Stimulated activated CD4-positive, alpha-beta T cell treated with anti-CD3 and anti-CD28 coated beads, Interleukin-2, amount 100 ng/mL, for 24 hours (primary cell): Measurements from ENCODE around the gene HINT1.
"Not testable (repeated sequence)": the region's sequence is repeated elsewhere in the genome, so short reads cannot be mapped to it uniquely, and the experiment has no call there.

Experiments used
- DNase-seq, 2 donors: peaks; one replicate each; pipeline ENCODE4 v3.0.0-alpha.2; 2020

The HINT1 gene

DNA sequence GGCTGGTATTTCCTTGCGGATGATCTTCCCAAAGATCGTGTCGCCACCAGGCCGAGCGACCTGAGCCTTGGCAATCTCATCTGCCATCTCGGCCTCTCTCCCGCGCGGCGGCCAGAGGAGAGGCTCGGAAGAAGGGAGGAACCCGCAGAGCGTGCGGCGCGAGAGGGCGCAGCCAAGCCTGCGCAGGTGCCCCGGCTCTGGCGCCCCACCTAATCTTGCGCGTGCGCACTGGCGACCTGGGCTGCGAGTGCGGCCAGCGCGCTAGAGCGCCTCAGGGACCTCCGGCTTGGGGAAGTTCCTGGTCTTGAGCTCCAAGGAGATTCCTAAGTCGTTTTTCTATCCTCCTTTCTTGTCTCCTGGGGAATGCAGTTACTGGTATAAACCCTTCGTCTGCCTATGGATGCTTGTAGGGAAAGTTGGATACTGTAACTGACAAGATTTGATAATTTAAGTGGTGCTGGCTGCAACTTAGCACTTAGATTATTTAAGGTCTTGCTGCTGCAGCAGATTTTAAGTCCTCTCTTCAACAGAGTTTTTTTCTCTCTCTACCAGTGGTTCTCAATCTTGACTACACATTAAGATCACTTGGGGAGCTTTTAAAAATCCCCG lies at the start of gene HINT1:
Gene HINT1, minus strand, starts transcription at position 138 of the 609 bp plus-strand sequence. Its CDS starts 51 bp downstream, at position 87.
- peak; percentile 93 to 95 for DNase-seq

DNA sequence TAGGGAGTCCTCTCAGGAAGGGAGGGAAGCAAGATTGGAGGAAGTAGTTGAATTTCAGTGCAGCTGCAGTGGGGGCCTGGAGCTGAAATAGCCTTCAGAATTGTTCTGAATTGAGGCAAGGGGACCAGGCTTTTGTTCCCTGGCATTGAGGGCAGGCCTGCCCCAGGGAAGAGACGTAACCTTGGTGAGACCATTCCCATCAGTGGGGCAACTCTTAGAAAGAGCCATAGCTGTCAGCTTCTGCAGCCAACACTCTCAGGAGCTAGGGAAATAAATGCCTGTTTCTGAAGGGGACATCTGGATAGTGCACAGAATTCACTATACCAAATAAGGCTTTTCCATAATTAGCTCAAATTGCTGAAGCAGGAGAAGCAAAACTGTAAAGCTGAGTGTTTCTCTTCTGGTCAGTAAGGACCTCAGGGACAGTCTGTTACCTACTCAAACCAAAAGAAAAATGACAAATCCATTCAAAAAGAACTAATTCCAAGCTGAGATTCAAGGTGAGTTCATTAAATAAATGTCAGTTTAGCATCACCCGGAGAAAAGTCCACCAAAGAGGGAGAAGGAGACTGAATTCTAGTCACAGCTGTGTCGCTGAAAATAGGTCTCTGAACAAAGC lies 49.7 kb upstream of the HINT1 start:
- DNase-seq: no peak

DNA sequence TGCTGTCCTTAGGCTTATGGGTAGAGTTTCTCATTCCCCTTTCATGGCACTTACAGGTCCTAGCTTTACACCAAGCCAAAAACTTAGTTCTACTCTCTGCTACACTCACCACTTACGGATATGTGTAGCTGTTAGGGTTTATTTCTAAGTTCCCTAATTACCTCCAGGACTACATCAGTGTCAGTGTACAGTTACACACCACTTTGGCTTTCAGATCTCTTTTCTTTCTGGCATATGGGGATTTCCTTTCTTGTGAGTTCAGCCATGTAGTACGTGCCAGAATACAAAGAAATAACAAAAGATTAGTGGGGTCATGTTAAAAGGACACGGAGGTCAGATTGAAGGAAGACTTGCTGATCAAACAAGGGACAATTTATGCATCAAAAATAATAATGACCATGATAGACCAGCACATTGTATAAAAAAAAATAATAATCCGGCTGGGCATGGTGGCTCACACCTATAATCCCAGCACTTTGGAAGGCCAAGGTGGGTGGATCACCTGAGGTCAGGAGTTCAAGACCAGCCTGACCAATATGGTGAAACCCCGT lies 47.5 kb upstream of the HINT1 start:
- no peak for DNase-seq

DNA sequence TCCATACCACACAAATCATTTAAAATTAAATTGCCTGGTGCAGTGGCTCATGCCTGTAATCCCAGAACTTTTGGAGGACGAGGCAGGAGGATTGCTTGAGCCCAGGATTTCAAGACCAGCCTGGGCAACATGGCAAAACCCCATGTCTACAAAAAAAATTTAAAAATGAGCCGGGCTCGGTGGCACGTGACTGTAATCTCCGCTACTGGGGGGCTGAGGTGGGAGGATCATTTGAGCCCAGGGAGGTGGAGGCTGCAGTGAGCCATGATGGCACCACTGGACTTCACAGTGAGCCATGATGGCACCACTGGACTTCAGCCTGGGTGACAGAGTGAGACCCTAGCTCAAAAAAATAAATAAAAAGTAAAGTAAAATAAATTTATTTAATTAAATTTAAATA lies 46.6 kb upstream of the HINT1 start:
- DNase-seq: no peak

DNA sequence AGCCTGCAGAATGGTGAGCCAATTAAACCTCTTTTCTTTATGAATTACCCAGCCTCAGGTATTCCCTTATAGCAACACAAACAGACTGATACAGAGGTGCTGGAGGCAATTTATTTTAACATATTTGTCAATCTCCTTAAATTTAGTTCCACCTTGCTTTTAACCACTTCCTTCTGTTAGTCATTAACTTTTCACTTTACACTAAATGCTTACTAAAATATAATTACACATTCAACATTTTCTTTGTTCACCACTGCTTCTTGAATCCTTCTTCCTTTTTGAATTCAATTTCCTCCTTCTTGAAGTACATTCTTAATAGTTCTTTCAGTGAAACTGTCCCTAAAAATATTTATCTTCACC lies 45.1 kb upstream of the HINT1 start:
- DNase-seq: no peak

DNA sequence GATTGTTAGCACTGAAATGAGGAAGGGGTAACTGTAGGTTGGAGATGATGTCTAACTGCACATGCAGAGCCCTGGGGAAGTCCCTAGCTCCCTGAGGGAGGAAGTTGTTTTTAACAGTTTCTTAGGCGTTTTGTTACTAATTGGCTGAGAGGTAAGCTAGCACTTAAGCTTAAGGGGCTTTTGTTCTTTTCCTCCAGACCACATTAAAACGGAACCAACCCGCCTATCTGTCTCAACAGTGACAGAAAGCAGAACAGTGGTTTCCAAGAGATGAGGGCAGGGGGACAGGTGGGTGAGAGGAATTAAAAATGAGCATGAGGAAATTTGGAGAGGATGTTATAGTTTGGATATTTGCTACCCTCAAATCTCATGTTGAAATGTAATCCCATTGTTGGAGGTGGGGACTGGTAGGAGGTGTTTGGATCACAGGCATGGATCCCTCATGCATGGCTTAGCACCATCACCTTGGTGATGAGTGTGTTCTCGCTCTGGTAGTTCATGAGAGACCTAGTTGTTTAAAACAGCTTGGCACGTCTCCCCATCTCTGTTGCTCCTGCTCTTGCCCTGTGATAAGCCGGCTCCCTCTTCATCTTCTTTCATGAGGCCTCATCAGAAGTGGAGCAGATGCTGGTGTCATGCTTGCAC lies 44.6 kb upstream of the HINT1 start:
- peak; percentile 12 to 44 for DNase-seq

DNA sequence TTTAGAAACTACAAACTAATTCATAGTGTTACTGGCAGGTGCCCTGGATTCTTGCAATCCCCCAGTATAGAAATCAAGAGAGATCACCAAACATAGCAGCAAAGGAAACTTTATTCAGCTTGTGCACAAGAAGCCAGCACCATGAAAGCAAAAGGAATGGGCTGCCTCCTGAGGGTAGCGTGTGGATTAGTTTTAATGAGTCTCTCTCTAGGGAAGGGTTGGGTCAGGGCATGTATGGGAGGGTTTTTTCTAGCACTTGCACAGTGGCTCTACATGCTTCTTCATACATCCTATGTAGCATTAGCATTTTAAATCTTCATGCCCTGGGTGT lies 44.1 kb upstream of the HINT1 start:
- DNase-seq: no peak

DNA sequence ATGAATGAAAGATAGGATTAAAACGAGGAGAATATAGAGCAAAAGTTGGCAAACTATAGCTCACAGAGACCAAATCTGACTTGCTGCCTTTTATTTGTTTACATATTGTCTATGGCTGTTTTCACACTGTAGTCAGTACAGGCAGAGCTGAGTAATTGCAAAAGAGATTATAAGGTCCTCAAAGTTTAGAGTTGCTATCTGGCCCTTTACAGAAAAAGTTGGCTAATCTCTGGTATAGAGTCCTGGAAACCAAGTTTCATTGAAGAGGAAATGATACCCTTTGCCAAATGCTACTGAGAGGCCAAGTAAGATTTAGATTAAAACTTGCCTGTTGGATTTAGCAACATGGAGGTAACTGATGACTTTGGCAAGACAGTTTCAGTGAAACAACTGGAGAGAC lies 41.7 kb upstream of the HINT1 start:
- no peak for DNase-seq

DNA sequence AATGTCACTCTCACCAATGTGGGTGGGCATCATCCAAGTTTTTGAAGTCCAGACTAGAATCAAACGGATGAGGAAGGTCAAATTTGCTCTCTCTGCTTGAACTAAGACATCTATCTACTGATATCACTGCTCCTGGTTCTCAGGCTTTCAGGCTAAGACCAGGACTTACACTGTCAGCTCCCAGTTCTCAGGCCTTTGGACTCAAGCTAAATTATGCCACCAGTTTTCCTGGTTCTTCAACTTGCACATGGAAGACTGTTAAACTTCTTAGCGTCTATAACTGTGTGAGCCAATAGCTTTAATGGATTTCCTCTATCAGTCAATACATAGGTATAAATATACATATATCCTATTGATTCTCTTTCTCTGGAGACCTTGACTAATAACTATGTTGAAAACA lies 41.0 kb upstream of the HINT1 start:
- DNase-seq: no peak

DNA sequence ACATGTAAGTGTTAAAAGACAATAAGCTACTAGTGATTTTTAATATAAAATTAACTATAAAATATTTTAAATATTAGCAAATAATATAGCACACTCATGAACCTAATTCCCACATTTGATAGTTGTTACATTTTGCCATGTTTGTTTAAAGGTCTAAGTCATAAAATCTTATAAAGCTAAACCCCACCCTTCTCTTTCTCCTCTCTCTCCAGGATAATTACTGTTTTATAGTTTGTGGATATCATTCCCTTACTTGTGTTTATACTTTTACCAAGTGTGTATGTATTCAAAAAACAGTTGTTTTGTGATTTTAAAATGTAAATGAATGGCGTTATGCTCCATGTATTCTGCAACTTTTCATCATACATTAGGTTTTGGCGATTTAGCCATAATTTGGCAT lies 39.9 kb upstream of the HINT1 start:
- DNase-seq: no peak

DNA sequence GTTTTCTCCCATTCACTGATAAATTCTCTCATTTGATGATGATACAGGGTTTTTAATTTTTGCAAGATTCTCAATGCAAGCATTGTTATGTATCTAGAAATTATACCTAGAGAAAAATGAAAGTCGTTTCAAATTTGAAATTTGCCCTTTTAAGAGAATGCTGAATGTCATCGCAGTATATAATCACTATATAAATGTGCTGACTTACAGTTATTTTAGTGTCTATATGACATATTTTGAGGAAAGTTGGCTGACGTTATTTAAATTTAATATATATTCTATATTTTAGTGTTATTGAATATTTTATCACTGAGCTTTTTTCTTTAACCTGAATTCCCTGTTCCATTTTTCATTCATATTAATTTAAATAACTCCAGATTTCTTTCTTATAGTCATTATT lies 35.5 kb upstream of the HINT1 start:
- no peak for DNase-seq

DNA sequence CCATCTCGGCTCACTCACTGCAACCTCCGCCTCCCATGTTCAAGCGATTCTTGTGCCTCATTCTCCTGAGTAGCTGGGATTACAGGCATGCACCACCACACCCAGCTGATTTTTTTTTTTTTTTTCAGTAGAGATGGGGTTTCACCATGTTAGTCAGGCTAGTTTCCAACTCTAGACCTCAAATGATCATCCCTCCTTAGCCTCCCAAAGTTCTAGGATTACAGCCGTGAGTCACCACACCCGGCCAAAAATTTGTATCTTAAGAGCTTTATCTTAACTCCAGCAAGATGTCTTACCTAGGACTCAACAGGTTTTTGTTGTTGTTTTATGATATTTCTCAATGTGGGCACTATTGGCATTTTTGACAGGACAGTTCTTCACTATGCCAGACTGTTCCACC lies 33.6 kb upstream of the HINT1 start:
- no peak for DNase-seq

DNA sequence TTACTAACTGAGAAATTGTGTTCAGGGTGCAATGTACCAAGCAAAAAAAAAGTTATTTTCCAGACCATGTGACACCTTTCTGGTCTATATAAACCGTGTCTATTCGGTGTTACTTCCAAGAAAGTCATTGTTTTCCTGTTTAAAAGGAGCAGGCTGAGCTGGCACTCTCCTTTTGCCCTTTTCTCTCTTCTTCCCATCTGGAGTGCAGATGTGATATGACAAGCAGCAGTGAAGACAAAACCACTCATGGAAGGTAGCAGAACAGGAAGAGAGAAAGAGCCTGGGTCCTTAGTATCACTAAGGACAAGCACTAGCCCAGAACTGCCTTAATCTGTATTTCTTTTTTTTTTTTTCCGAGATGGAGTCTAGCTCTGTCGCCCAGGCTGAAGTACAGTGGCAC lies 31.3 kb upstream of the HINT1 start:
- DNase-seq: no peak

DNA sequence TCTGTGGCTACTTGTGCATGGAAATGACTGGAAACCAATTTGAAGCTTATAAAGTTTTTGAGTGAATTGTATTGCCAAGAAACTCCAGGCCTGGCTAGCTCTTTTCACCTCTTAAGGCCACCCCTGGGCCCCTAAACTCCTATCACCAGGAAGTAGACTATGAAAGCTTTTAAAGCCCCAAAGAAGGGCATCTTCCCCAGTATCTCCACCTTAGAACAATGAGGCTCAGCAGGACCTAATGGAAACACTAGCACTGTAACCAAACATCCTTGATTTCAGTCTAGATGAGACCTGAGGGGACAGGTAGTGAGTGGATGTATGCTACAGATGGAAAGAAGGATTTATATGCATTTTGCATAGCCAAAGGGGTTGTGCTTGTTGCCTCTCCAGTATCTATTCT lies 30.6 kb upstream of the HINT1 start:
- DNase-seq: no peak

DNA sequence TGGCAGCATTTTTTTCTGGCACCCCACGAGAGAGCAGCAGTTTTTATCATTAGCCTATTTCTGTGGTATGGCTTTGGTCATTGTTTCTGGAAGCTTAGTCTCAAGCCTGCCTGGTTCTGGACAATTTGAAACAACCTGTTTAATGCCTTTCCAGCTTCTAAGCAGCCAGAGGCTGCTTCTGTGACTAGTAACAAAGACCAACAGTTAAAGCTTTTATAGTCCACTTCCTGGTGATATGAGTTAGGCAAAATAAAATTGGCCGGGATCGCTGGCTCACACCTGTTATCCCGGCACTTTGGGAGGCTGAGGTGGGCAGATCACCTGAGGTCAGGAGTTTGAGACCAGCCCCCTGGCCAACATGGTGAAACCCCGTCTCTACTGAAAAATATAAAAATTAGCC lies 29.7 kb upstream of the HINT1 start:
- DNase-seq: no peak

DNA sequence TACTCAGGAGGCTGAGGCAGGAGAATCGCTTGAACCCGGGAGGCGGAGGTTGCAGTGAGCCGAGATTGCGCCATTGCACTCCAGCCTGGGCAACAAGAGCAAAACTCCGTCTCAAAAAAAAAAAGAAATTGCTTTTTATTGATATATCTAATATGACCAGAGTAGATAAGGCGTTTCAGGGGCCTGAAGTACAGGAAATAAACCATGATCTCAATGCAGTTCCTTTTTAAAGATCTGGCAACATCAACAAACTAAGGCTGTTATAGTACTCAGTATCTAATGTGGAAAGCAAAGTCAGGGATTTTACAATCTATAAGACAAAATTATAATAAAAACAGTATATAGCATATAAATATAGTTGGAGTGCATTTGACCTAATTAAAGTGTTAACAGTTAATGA lies 28.8 kb upstream of the HINT1 start:
- not testable (repeated sequence) for DNase-seq

DNA sequence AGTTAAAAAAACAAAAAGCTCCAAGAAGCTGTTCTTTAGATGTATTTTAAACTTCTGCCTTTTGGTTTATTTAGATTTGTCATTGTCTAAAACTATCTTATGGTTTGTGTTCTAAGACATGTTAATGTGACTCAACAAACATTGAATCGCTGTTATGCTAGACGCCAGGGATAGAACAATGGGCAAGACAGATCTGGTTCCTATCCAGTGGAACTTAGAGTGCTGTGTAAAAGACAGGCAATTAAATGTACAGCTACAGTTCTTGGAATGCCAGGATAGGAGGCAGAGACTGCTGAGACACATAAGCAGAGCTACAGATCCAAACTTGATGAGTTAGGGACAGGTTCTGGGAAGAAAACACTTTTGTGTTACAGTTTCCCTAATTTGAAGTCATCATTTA lies 28.1 kb upstream of the HINT1 start:
- no peak for DNase-seq

DNA sequence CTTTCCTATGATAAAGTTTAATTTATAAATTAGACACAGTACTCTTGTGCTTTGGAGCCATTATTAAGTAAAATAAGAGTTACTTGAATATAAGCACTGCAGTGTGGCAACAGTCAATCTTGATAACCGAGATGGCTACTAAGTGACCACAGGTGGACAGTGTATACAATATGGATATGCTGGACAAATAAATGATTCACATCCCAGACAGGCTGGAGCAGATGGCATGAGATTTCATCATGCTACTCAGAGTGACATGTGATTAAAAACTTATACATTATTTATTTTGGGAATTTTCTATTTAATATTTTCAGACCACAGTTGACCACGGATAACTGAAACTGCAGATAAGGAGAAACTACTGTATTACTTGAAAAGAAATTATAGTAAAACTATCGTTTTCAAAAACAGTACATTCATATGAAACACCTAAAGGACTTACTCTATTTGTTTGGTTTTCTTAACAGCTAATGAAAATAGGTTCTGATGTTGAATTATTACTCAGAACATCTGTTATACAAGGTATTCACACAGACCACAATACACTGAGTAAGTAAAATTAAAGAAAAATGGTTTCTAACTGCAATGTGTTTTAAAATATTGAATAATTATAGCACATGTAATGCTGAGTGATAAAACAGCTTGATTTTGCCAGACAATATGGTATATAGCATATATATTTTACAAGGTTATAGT lies 21.7 kb upstream of the HINT1 start:
- DNase-seq: no peak

DNA sequence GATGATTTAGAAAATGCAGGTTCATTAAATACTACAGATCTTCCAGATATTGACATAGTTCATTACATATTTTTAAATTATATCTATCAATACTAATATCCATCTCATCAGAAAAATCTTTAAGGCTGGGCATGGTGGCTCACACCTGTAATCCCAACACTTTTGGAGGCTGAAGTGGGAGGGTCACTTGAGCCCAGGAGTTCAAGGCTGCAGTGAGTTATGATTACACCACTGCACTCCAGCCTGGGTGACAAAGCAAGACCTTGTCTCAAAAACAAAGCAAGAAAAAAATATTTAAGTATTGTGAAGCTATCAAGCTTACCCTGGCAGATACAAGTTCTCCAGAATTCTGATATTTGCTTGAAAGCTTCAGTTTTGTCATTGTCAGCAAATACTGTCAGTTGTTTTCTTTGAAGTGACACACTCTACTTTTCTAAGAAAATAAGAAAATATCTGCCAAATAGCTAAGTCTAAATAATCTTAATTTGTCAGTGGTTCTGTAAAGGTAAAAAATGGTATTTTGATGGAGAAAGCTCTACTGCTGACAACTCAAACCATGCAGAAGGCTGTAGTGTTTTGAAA lies 20.6 kb upstream of the HINT1 start:
- DNase-seq: no peak

DNA sequence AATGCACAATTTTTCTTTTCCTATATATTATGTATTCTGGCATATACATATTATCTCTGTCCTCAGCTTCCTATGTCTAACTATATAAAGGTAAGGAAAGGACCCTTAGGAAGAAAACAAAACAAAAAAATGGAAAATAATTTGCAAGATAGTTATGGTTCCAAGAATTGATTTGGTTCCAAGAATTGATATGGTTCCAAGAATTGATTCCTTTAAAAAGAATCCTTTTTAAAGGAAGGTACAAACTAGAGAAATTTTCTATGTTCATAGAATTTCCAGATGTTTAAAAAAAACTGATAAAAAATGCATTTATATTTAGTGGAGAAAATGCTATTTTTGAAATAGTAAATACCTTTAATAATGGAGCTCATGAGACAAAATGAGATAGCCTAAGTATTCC lies 17.8 kb upstream of the HINT1 start:
- no peak for DNase-seq

DNA sequence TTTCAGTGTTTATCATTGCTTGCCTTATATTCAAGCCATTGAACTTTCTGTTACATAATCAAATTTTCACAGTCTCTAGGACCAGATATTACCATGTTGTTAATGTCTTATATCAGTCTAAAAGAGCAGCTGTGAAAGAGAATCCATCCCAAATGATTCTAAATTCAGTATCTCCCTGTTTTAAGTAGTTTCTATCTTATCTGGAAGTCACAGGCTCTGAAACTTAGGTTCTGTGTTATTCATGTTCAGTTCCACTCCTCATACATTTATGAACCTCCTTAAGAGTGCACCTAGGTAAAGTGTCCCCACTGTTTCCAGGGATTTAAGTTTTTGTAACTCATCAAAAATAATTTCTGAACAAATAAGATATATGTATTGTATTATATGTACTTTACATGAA lies 15.4 kb upstream of the HINT1 start:
- no peak for DNase-seq

DNA sequence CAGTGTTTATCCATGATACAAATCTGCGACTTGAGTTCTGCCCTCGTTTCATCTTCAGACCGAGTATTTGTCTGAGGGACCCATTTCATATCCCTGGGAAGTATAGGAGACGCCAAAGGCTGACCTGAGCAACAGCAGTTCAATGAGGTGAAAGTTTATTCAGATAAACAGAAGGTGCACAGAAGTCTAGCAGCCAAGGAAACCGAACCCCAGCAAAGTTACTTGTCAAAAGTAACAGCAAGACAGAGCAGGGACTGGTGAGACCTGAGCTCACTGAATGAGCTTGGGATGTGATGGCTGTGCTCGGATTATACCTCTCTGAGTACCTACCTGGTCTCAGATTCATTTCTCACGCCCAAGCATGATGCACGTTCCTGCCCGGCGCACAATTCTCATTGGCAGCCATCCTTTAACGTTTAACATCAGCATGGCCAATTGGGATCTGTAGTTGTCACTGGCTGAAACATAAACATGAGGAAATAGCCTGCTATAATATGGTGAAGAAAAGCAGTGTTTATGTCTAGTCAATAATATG lies 6.3 kb upstream of the HINT1 start:
- peak; percentile 25 to 26 for DNase-seq

DNA sequence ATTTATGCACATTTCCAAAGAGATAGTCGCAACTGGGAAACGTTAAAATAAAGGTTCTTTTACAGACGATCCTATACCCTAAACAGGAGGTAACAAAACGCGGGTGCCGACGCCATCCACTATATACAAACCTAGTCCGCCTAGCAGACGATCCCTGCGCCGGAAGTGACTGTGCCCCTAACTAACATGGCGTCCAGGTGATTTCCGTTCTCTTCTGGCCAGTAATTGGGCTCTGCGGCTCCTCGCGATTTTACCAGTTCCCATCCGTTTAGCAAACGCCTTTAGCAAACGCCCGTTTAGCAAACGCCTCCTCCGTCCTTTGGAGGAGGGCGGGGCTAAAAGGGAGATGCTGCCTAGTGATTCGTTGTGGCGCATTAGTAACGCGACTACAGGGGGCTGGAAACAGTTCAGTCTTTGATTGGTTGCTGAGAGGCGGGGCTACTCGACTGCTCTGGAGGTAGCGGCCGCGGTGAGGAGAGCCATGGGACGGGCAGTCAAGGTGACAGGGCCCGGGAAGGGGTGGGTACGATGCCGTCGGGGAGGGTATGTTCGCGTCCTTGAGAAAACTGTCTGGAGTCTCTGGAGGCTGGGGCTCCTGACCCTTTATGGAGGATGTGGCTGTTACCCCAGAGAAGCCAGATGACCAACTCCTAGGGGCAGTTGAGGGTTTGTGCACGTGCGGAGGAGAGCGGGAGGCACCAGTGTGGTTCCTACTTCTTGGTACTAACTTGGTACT lies 5.7 kb upstream of the HINT1 start, which contains the start of gene LYRM7:
Gene LYRM7, plus strand, starts transcription at position 405 of the 736 bp plus-strand sequence. Its CDS starts 77 bp downstream, at position 482.
- DNase-seq: peak; percentile 90 to 94
